Measurements from ENCODE around the gene FURIN. TPM values are rescaled to one million over a fixed set of nuclear protein-coding genes. Genes with fewer than 3 reads are reported as not detected.
A peak's percentile ranks its signal among the peaks of the same experiment; 100 is the strongest.

FURIN gene
- polyA plus RNA-seq, 2 donors, result 21.0 to 22.3 TPM

- H3K4me3 ChIP-seq (ENCODE audit: low read depth in 1 of 2, low read length in 2 of 2), result no peak overlapping the region
- H3K36me3 ChIP-seq (ENCODE audit: control insufficient read depth in 2 of 2, insufficient read depth in 2 of 2, low read length in 1 of 2), result no peaks in the 10 kb centered on the region
- peaks cover 6 to 15% of the 10 kb centered on the region in 2 donors for H3K4me1 ChIP-seq (ENCODE audit: control insufficient read depth in 2 of 2, insufficient read depth in 2 of 2, low read length in 1 of 2)
- H3K27ac ChIP-seq (ENCODE audit: low read depth in 2 of 2, low read length in 1 of 2), result no peak overlapping the region
- 42 to 52% methylated on average over 16 of the region's 16 CpGs for WGBS, 2 donors
- H3K9me3 ChIP-seq (ENCODE audit: control insufficient read depth in 2 of 2, insufficient read depth in 1 of 2, low read depth in 1 of 2, low read length in 1 of 2), result no peaks in the 10 kb centered on the region
- H3K27me3 ChIP-seq (ENCODE audit: control insufficient read depth in 1 of 2, insufficient read depth in 2 of 2, low read length in 2 of 2), result no peaks in the 10 kb centered on the region
These were observed 2.1 kb upstream of the FURIN start for GRCh38 chr15:90866161-90866715.

GRCh38 chr15:90866800-90867199 lies 1.6 kb upstream of the FURIN start:
- H3K27ac ChIP-seq (ENCODE audit: low read depth in 2 of 2, low read length in 1 of 2), result no peak overlapping the region
- no peaks in the 10 kb centered on the region for H3K9me3 ChIP-seq (ENCODE audit: control insufficient read depth in 2 of 2, insufficient read depth in 1 of 2, low read depth in 1 of 2, low read length in 1 of 2)
- no peaks in the 10 kb centered on the region for H3K36me3 ChIP-seq (ENCODE audit: control insufficient read depth in 2 of 2, insufficient read depth in 2 of 2, low read length in 1 of 2)
- WGBS, 2 donors, result 72 to 74% methylated on average over 3 of the region's 3 CpGs
- no peak overlapping the region for H3K4me3 ChIP-seq (ENCODE audit: low read depth in 1 of 2, low read length in 2 of 2)
- H3K4me1 ChIP-seq (ENCODE audit: control insufficient read depth in 2 of 2, insufficient read depth in 2 of 2, low read length in 1 of 2), result peaks cover 6 to 15% of the 10 kb centered on the region in 2 donors
- H3K27me3 ChIP-seq (ENCODE audit: control insufficient read depth in 1 of 2, insufficient read depth in 2 of 2, low read length in 2 of 2), result no peaks in the 10 kb centered on the region

DNA sequence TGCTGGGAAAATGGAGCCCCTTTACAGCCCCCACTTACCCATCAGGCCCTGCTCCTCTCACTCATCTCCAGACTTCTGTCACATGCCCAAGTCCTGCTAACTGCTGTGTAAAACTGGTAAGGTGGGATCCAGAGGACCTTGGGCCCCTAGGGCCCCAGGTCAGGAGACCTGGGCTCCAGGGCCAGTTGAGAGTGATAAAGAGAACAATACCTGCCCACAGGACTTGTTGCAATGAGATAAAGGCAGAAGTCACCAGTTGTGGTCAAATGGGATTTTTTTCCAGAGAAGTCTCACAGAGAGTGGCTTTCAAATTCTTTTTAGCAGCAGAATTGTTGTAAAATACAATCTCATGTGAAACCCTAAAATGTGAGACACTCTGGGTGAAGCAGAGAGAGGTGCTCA lies 753 bp downstream of the FURIN start:
- Histone ChIP-seq H3K36me3 (ENCODE audit: control insufficient read depth in 2 of 2, insufficient read depth in 2 of 2, low read length in 1 of 2) (no peaks in the 10 kb centered on the region), H3K4me3 (ENCODE audit: low read depth in 1 of 2, low read length in 2 of 2) (no peak overlapping the region), H3K4me1 (ENCODE audit: control insufficient read depth in 2 of 2, insufficient read depth in 2 of 2, low read length in 1 of 2) (peaks cover 13 to 21% of the 10 kb centered on the region in 2 donors), H3K9me3 (ENCODE audit: control insufficient read depth in 2 of 2, insufficient read depth in 1 of 2, low read depth in 1 of 2, low read length in 1 of 2) (no peaks in the 10 kb centered on the region), H3K27me3 (ENCODE audit: control insufficient read depth in 1 of 2, insufficient read depth in 2 of 2, low read length in 2 of 2) (no peaks in the 10 kb centered on the region), H3K27ac (ENCODE audit: low read depth in 2 of 2, low read length in 1 of 2) (peak overlapping the region; percentile 76 to 90)

- Histone ChIP-seq H3K36me3 (ENCODE audit: control insufficient read depth in 2 of 2, insufficient read depth in 2 of 2, low read length in 1 of 2) (no peaks in the 10 kb centered on the region), H3K27ac (ENCODE audit: low read depth in 2 of 2, low read length in 1 of 2) (peak overlapping the region; percentile 76 to 90), H3K4me1 (ENCODE audit: control insufficient read depth in 2 of 2, insufficient read depth in 2 of 2, low read length in 1 of 2) (peaks cover 14 to 23% of the 10 kb centered on the region in 2 donors), H3K27me3 (ENCODE audit: control insufficient read depth in 1 of 2, insufficient read depth in 2 of 2, low read length in 2 of 2) (no peaks in the 10 kb centered on the region), H3K9me3 (ENCODE audit: control insufficient read depth in 2 of 2, insufficient read depth in 1 of 2, low read depth in 1 of 2, low read length in 1 of 2) (no peaks in the 10 kb centered on the region), H3K4me3 (ENCODE audit: low read depth in 1 of 2, low read length in 2 of 2) (no peak overlapping the region)
- WGBS, 2 donors, result 35 to 41% methylated on average over 9 of the region's 9 CpGs
These were observed 1.4 kb downstream of the FURIN start for GRCh38 chr15:90869601-90870353.

GRCh38 chr15:90870354-90871138 lies 2.2 kb downstream of the FURIN start:
- peak overlapping the region; percentile 74 to 81 for H3K4me3 ChIP-seq (ENCODE audit: low read depth in 1 of 2, low read length in 2 of 2)
- no peaks in the 10 kb centered on the region for H3K27me3 ChIP-seq (ENCODE audit: control insufficient read depth in 1 of 2, insufficient read depth in 2 of 2, low read length in 2 of 2)
- no peaks in the 10 kb centered on the region for H3K9me3 ChIP-seq (ENCODE audit: control insufficient read depth in 2 of 2, insufficient read depth in 1 of 2, low read depth in 1 of 2, low read length in 1 of 2)
- WGBS, 2 donors, result 24 to 32% methylated on average over 19 of the region's 19 CpGs
- peaks cover 14 to 23% of the 10 kb centered on the region in 2 donors for H3K4me1 ChIP-seq (ENCODE audit: control insufficient read depth in 2 of 2, insufficient read depth in 2 of 2, low read length in 1 of 2)
- peaks cover 0 to 2% of the 10 kb centered on the region in 2 donors for H3K36me3 ChIP-seq (ENCODE audit: control insufficient read depth in 2 of 2, insufficient read depth in 2 of 2, low read length in 1 of 2)
- H3K27ac ChIP-seq (ENCODE audit: low read depth in 2 of 2, low read length in 1 of 2), result peak overlapping the region; percentile 87 to 89

DNA sequence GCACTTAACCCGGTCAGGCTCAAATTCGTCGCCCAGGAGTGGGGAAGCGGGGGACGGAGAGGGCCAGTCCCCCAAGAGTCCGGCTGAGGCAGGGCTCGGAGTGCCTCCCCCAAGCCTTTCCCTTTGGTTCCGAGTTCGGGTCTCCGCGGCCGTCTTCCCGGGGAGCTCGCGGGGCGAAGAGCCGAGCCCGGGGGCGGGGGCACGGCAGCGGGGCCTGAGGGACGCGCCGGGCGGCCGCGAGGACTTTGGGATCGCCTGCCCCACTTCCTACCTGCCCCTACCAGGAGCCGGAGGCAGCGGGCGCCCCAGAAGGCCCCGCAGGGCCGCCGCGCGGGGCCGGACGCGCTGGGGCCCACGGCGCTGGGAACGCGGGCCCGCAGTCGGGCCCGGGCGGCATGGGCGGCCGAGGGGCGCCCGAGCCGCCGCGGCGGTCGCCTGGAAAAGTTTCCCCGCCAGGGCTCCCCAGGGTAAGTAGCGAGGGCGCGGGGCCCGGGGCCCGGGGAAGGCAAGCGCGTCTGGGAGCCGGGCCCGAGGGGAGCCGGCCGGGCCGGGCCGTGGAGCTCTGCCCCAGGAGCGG lies 2.8 kb downstream of the FURIN start:
- peak overlapping the region; percentile 74 to 81 for H3K4me3 ChIP-seq (ENCODE audit: low read depth in 1 of 2, low read length in 2 of 2)
- peaks cover 12 to 23% of the 10 kb centered on the region in 2 donors for H3K4me1 ChIP-seq (ENCODE audit: control insufficient read depth in 2 of 2, insufficient read depth in 2 of 2, low read length in 1 of 2)
- peak overlapping the region; percentile 87 to 89 for H3K27ac ChIP-seq (ENCODE audit: low read depth in 2 of 2, low read length in 1 of 2)
- H3K27me3 ChIP-seq (ENCODE audit: control insufficient read depth in 1 of 2, insufficient read depth in 2 of 2, low read length in 2 of 2), result no peaks in the 10 kb centered on the region
- 0 to 1% methylated on average over 35 to 71 of the region's 71 CpGs for WGBS, 2 donors
- H3K36me3 ChIP-seq (ENCODE audit: control insufficient read depth in 2 of 2, insufficient read depth in 2 of 2, low read length in 1 of 2), result peaks cover 0 to 6% of the 10 kb centered on the region in 2 donors
- H3K9me3 ChIP-seq (ENCODE audit: control insufficient read depth in 2 of 2, insufficient read depth in 1 of 2, low read depth in 1 of 2, low read length in 1 of 2), result no peaks in the 10 kb centered on the region

GRCh38 chr15:90871716-90872485 lies 3.5 kb downstream of the FURIN start:
- H3K27ac ChIP-seq (ENCODE audit: low read depth in 2 of 2, low read length in 1 of 2), result peak overlapping the region; percentile 87 to 89
- no peaks in the 10 kb centered on the region for H3K9me3 ChIP-seq (ENCODE audit: control insufficient read depth in 2 of 2, insufficient read depth in 1 of 2, low read depth in 1 of 2, low read length in 1 of 2)
- H3K4me3 ChIP-seq (ENCODE audit: low read depth in 1 of 2, low read length in 2 of 2), result peak overlapping the region; percentile 74 to 81
- peaks cover 11 to 23% of the 10 kb centered on the region in 2 donors for H3K4me1 ChIP-seq (ENCODE audit: control insufficient read depth in 2 of 2, insufficient read depth in 2 of 2, low read length in 1 of 2)
- WGBS, 2 donors, result 1% methylated on average over 24 to 77 of the region's 77 CpGs
- H3K36me3 ChIP-seq (ENCODE audit: control insufficient read depth in 2 of 2, insufficient read depth in 2 of 2, low read length in 1 of 2), result peaks cover 0 to 13% of the 10 kb centered on the region in 2 donors
- H3K27me3 ChIP-seq (ENCODE audit: control insufficient read depth in 1 of 2, insufficient read depth in 2 of 2, low read length in 2 of 2), result no peaks in the 10 kb centered on the region

DNA sequence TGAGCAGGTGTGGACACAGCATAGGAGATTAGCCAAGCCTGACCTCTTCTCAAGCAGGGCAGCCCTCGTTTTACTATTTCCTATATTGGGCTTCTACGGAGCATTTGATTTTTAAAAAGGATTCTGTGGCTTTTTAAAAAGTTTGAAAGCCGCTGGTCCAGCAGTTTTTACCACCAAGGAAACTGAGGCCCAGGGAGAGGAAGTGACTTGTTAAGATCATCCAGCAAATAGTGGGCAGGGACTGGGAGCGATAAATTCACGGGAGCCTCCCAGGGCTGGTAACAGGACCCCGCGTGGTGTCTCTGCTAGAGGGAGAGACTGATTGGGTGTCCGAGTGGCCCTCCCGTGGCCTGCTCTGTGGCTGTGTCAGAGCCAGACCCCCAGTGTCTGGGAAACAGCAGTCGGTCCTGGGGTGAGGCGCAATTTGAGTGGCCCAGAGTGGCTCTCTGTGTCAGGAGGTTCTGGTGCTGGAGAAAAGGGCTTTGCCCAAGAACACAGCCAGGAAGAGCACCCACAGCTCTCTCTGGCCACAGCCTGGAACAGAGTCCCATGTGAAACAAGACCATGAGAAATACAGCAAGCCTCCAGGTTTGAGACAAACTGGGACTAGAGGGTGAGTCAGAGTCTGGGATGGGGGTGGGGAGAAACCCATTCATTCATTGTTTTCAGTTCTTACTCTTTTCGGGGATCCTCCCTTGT lies 4.2 kb downstream of the FURIN start:
- WGBS, 2 donors, result 27 to 30% methylated on average over 12 of the region's 12 CpGs
- Histone ChIP-seq H3K36me3 (ENCODE audit: control insufficient read depth in 2 of 2, insufficient read depth in 2 of 2, low read length in 1 of 2) (peaks cover 0 to 20% of the 10 kb centered on the region in 2 donors), H3K9me3 (ENCODE audit: control insufficient read depth in 2 of 2, insufficient read depth in 1 of 2, low read depth in 1 of 2, low read length in 1 of 2) (no peaks in the 10 kb centered on the region), H3K27me3 (ENCODE audit: control insufficient read depth in 1 of 2, insufficient read depth in 2 of 2, low read length in 2 of 2) (no peaks in the 10 kb centered on the region), H3K27ac (ENCODE audit: low read depth in 2 of 2, low read length in 1 of 2) (peak overlapping the region; percentile 87 to 89), H3K4me3 (ENCODE audit: low read depth in 1 of 2, low read length in 2 of 2) (peak overlapping the region; percentile 74 to 81), H3K4me1 (ENCODE audit: control insufficient read depth in 2 of 2, insufficient read depth in 2 of 2, low read length in 1 of 2) (peaks cover 11 to 23% of the 10 kb centered on the region in 2 donors)
